PC-9 (cell line): ENCODE data around the gene PTGES3L. TPM values are rescaled to one million over a fixed set of nuclear protein-coding genes. Genes with fewer than 3 reads are reported as not detected.
A peak's percentile ranks its signal among the peaks of the same experiment; 100 is the strongest.

Source experiments
- BruUV-seq: library from RNA; stranded (reverse); fragments of 400-500 nt; replicated peaks from 2 replicates; lab custom pipeline; 2021; lab: Mats Ljungman, UMichigan
- CTCF ChIA-PET: fragments of 300-600 bp; sonication (Branson Sonifier 250); formaldehyde crosslinking; loops from one replicate; lab custom pipeline; 2022; ENCODE audit warnings: antibody characterized with exemption; lab: Charles Lee
- POLR2A ChIA-PET: fragments of 300-600 bp; sonication (Branson Sonifier 250); formaldehyde crosslinking; loops from one replicate; lab custom pipeline; 2022; ENCODE audit warnings: antibody characterized with exemption; ENCODE audit not compliant: unreplicated experiment; lab: Charles Lee
- DNase-seq, 2 experiments: peaks; one replicate each; pipeline versions ENCODE4 v3.0.0 to v3.0.0-alpha.2; 2015 to 2022; ENCODE audit warnings: mixed read lengths in 1 of 2
- H2AFZ ChIP-seq: fragments of 200-600 bp; sonication (generic); 2 replicates; pipeline ENCODE4 v1.8.1; 2017; ENCODE audit warnings: antibody characterized with exemption
- H3F3A ChIP-seq: fragments of 200-600 bp; sonication (generic); 2 replicates; pipeline ENCODE4 v1.8.1; 2017; ENCODE audit warnings: antibody characterized with exemption, mild to moderate bottlenecking, low read depth; ENCODE audit not compliant: insufficient read depth
- H3K27ac ChIP-seq: fragments of 200-600 bp; sonication (generic); 2 replicates; pipeline ENCODE4 v1.6.1; 2016; ENCODE audit warnings: mixed run types
- H3K27me3 ChIP-seq: fragments of 200-600 bp; sonication (generic); 2 replicates; pipeline ENCODE4 v1.6.1; 2016; ENCODE audit warnings: low read depth, mixed run types; ENCODE audit not compliant: insufficient read depth
- H3K36me3 ChIP-seq: fragments of 200-600 bp; sonication (generic); 2 replicates; pipeline ENCODE4 v1.6.1; 2016; ENCODE audit warnings: low read depth, mixed run types
- H3K4me1 ChIP-seq: fragments of 200-600 bp; sonication (generic); replicated peaks from 2 replicates; pipeline ENCODE4 v1.6.1; 2016; ENCODE audit warnings: mixed run types; ENCODE audit not compliant: insufficient read depth
- H3K4me2 ChIP-seq: fragments of 200-600 bp; sonication (generic); 2 replicates; pipeline ENCODE4 v1.6.1; 2017; ENCODE audit warnings: mixed run types
- H3K4me3 ChIP-seq: fragments of 200-600 bp; sonication (generic); 2 replicates; pipeline ENCODE4 v1.6.1; 2016; ENCODE audit warnings: mixed run types
- H3K79me2 ChIP-seq: fragments of 200-600 bp; sonication (generic); 2 replicates; pipeline ENCODE4 v1.6.1; 2017; ENCODE audit warnings: low read depth, mixed run types
- H3K9me2 ChIP-seq: fragments of 200-600 bp; sonication (generic); 2 replicates; pipeline ENCODE4 v1.8.1; 2017; ENCODE audit warnings: mild to moderate bottlenecking; ENCODE audit not compliant: insufficient read depth
- H3K9me3 ChIP-seq: fragments of 200-600 bp; sonication (generic); 2 replicates; pipeline ENCODE4 v1.8.1; 2016; ENCODE audit warnings: low read depth; ENCODE audit not compliant: insufficient read depth
- H4K20me1 ChIP-seq: fragments of 200-600 bp; sonication (generic); 2 replicates; pipeline ENCODE4 v1.8.1; 2017; ENCODE audit not compliant: insufficient read depth
- CTCF ChIP-seq: fragments of 200-600 bp; sonication (generic); conservative IDR thresholded peaks from 2 replicates; pipeline ENCODE4 v1.6.1; 2017; ENCODE audit warnings: mixed run types, antibody characterized with exemption, mild to moderate bottlenecking, moderate library complexity
- EZH2 ChIP-seq: fragments of 200-600 bp; sonication (generic); IDR thresholded peaks from 2 replicates; pipeline ENCODE4 v1.8.0; 2017; ENCODE audit warnings: antibody characterized with exemption, low read depth
- intact Hi-C: fragments of 100-400 bp; cut with micrococcal nuclease; formaldehyde crosslinking; loops from one replicate; pipeline ENCODE4 v1.10.0; 2022; ENCODE audit not compliant: unreplicated experiment
- total RNA-seq: library from RNA; stranded (reverse); gene quantifications from 2 replicates; pipeline ENCODE4 v1.2.3, GENCODE V29; 2021

PTGES3L gene
- total RNA-seq, 1 experiment from 2014 or later: 0.70 TPM

DNA sequence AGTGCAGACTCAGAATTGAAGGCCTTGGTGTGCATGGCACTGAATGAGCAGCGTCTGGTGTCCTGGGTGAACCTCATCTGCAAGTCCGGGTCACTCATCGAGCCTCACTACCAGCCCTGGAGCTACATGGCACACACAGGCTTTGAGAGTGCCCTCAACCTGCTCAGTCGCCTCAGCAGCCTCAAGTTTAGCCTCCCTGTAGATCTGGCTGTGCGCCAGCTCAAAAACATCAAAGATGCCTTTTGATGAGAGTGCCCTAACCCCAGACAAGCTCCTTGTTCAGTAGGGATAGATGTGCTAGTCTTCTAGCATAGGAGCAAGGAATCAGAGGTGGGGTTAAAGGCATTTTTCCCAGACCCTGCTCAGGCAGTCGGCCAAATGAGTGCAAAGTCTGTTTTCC lies 11.6 kb upstream of the PTGES3L start:
- peaks cover 52% of the 10 kb centered on the region for H3F3A ChIP-seq
- no peak overlapping the region for H3K4me3 ChIP-seq
- ChIA-PET POLR2A (interaction anchor here (0.7 kb wide), 1 partner anchor 241 kb away, joined by 3 read pairs; no protein-coding TSS in a partner anchor), CTCF (no interaction called here)
- no TSS peak for BruUV-seq
- no peaks in the 10 kb centered on the region for H3K79me2 ChIP-seq
- 0 out of 2 replicates have a peak, but pooled peaks cover 8% of the 10 kb centered on the region for H4K20me1 ChIP-seq
- no peak overlapping the region for H2AFZ ChIP-seq
- peaks cover 39% of the 10 kb centered on the region for H3K4me1 ChIP-seq
- TF ChIP-seq CTCF (no peak), EZH2 (no peak)
- peaks cover 43% of the 10 kb centered on the region for H3K36me3 ChIP-seq
- H3K27ac ChIP-seq: peak overlapping the region; percentile 79
- intact Hi-C loops: no loop called here
- no peaks in the 10 kb centered on the region for H3K9me2 ChIP-seq
- peak overlapping the region; percentile 61; the same call in 1 of the 2 replicates for H3K4me2 ChIP-seq
- H3K27me3 ChIP-seq: no peaks in the 10 kb centered on the region
- no peak for DNase-seq
- H3K9me3 ChIP-seq: no peaks in the 10 kb centered on the region

DNA sequence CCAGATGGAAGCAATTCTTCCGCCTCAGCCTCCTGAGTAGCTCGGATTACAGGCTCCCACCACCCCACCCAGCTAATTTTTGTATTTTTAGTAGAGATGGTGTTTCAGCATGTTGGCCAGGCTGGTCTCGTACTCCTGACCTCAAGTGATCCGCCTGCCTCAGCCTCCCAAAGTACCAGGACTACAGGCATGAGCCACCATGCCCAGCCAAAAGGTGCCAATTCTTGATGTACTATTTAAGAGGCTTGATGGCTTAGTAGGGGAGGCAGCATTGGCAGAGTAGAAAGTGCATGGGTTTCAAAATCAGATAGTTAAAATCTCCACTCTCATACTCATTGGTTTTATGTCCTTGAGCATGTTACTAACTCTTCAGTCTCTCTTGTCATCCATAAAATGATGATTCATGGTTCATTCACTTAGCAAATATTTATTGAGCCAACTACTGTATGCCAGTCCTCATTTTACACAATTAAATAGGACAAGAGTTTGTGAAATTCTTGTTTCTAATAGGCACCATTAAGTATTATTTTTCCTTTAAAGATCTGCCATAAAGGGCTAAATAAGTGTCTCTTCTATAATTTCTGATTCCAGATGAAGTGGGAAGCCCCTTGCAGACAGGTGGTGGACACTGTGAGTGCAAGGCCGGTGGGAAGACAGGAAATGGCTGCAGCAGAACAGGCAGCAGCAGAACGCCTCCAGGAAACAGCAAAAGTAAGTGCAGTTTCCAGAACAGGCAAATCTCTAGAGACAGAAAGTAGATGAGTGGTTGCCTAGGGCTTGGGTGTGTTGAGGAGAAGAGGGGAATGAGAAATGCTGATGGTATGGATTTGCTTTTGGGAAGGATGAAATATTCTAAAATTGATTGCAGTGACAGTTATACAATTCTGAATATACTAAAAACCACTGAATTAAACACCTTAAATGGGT lies 10.1 kb upstream of the PTGES3L start:
- DNase-seq: peak in 1 of 2 experiments; percentile 87
- Histone ChIP-seq H3K4me1 (peaks cover 39% of the 10 kb centered on the region), H4K20me1 (0 out of 2 replicates have a peak, but pooled peaks cover 8% of the 10 kb centered on the region), H3K4me3 (no peak overlapping the region), H3K9me3 (no peaks in the 10 kb centered on the region), H3K27ac (peak overlapping the region; percentile 79), H3F3A (peaks cover 56% of the 10 kb centered on the region), H3K79me2 (peaks cover 10% of the 10 kb centered on the region), H2AFZ (no peak overlapping the region), H3K27me3 (no peaks in the 10 kb centered on the region), H3K36me3 (peaks cover 45% of the 10 kb centered on the region), H3K9me2 (no peaks in the 10 kb centered on the region), H3K4me2 (peak overlapping the region; percentile 61)
- intact Hi-C loops: loop anchor here (1.0 kb wide), 1 partner anchor 10 kb away; the partner anchor contains the start of genes PTGES3L and RUNDC1
- TF ChIP-seq CTCF: no peak
- TF ChIP-seq EZH2: no peak
- ChIA-PET CTCF (interaction anchor here (0.6 kb wide), 1 partner anchor 31 kb away, joined by 4 read pairs; no protein-coding TSS in a partner anchor), POLR2A (no interaction called here)
- BruUV-seq: no TSS peak

- no TSS peak for BruUV-seq
- H3K4me2 ChIP-seq: peak overlapping the region; percentile 61; the same call in 1 of the 2 replicates
- H3K9me3 ChIP-seq: no peaks in the 10 kb centered on the region
- H4K20me1 ChIP-seq: peaks cover 8% of the 10 kb centered on the region; the same call in 1 of the 2 replicates
- peaks cover 17% of the 10 kb centered on the region for H3K79me2 ChIP-seq
- H3K4me1 ChIP-seq: peaks cover 39% of the 10 kb centered on the region
- ChIA-PET CTCF (interaction anchor here (0.6 kb wide), 1 partner anchor 32 kb away, joined by 4 read pairs; no protein-coding TSS in a partner anchor), POLR2A (no interaction called here)
- H3K27me3 ChIP-seq: no peaks in the 10 kb centered on the region
- no peak overlapping the region for H2AFZ ChIP-seq
- no peak for TF ChIP-seq EZH2
- no peak for TF ChIP-seq CTCF
- peaks cover 56% of the 10 kb centered on the region for H3F3A ChIP-seq
- no peak for DNase-seq
- H3K9me2 ChIP-seq: no peaks in the 10 kb centered on the region
- no peak overlapping the region for H3K4me3 ChIP-seq
- peak overlapping the region; percentile 79 for H3K27ac ChIP-seq
- intact Hi-C loops: no loop called here
- peaks cover 47% of the 10 kb centered on the region for H3K36me3 ChIP-seq
Measured at GRCh38 chr17:42989141-42989540, 9.3 kb upstream of the PTGES3L start.
